Astrocyte of the cerebellum (primary cell): ENCODE data around the gene PIAS1.

Source experiments
- DNase-seq: peaks from one replicate; pipeline ENCODE4 v3.0.0-alpha.2; 2011; ENCODE audit warnings: low read depth
- H3K4me3 ChIP-seq: 2 replicates; pipeline ENCODE4 v1.5.1; 2011; ENCODE audit warnings: mild to moderate bottlenecking, low read depth, low read length, moderate library complexity
- CTCF ChIP-seq: IDR thresholded peaks from 2 replicates; pipeline ENCODE4 v1.5.1; 2012; ENCODE audit warnings: low read length, low read depth, moderate library complexity, mild to moderate bottlenecking; ENCODE audit errors: missing control alignments
- in situ Hi-C: cut with HindIII; loops from 2 replicates; pipeline ENCODE4 v1.10.0; 2017; ENCODE audit warnings: low sequenced_read_pairs

The PIAS1 gene

GRCh38 chr15:68061171-68061570 is 7.1 kb downstream of the PIAS1 start:
- no peak for TF ChIP-seq CTCF
- H3K4me3 ChIP-seq: no peak overlapping the region
- DNase-seq: no peak
- in situ Hi-C loops: no loop called here

GRCh38 chr15:68061602-68062001 is 7.5 kb downstream of the PIAS1 start:
- no peak for DNase-seq
- TF ChIP-seq CTCF: no peak
- in situ Hi-C loops: no loop called here
- no peak overlapping the region for H3K4me3 ChIP-seq

GRCh38 chr15:68062214-68062613 is 8.1 kb downstream of the PIAS1 start:
- no peak overlapping the region for H3K4me3 ChIP-seq
- in situ Hi-C loops: no loop called here
- DNase-seq: no peak
- no peak for TF ChIP-seq CTCF

- TF ChIP-seq CTCF: no peak
- H3K4me3 ChIP-seq: no peak overlapping the region
- in situ Hi-C loops: no loop called here
- no peak for DNase-seq
Observed at GRCh38 chr15:68062946-68063465, 8.9 kb downstream of the PIAS1 start.

- DNase-seq: no peak
- no peak for TF ChIP-seq CTCF
- in situ Hi-C loops: no loop called here
- H3K4me3 ChIP-seq: no peak overlapping the region
Observed at GRCh38 chr15:68063606-68064005, 9.5 kb downstream of the PIAS1 start.

- in situ Hi-C loops: no loop called here
- DNase-seq: no peak
- no peak for TF ChIP-seq CTCF
- H3K4me3 ChIP-seq: no peak overlapping the region
Observed at GRCh38 chr15:68073576-68074288, 19.6 kb downstream of the PIAS1 start.
